Fibroblast of mammary gland (primary cell): ENCODE measurements around the gene SH3RF3.

Experiments used
- DNase-seq: peaks from one replicate; pipeline ENCODE4 v3.0.0-alpha.2; 2010; ENCODE audit warnings: low read depth
- H3K4me3 ChIP-seq: 2 replicates; pipeline ENCODE4 v1.5.1; 2011; ENCODE audit warnings: low read depth, mild to moderate bottlenecking, low read length, moderate library complexity; ENCODE audit not compliant: control insufficient read depth
- CTCF ChIP-seq: conservative IDR thresholded peaks from 2 replicates; pipeline ENCODE4 v1.5.1; 2011; ENCODE audit warnings: low read depth, low read length, inconsistent platforms; ENCODE audit not compliant: control insufficient read depth, insufficient read depth

The SH3RF3 gene

GRCh38 chr2:109197491-109198418 lies 68.8 kb downstream of the SH3RF3 start:
- no peak for TF ChIP-seq CTCF
- H3K4me3 ChIP-seq: no peak overlapping the region
- no peak for DNase-seq

GRCh38 chr2:109199790-109200189 lies 70.8 kb downstream of the SH3RF3 start:
- TF ChIP-seq CTCF: no peak
- no peak for DNase-seq
- no peak overlapping the region for H3K4me3 ChIP-seq

- TF ChIP-seq CTCF: no peak
- no peak overlapping the region for H3K4me3 ChIP-seq
- no peak for DNase-seq
Measured at GRCh38 chr2:109200616-109201464, 71.8 kb downstream of the SH3RF3 start.

- H3K4me3 ChIP-seq: no peak overlapping the region
- no peak for DNase-seq
- no peak for TF ChIP-seq CTCF
Measured at GRCh38 chr2:109201465-109202327, 72.7 kb downstream of the SH3RF3 start.

GRCh38 chr2:109202486-109202885 lies 73.5 kb downstream of the SH3RF3 start:
- TF ChIP-seq CTCF: no peak
- no peak for DNase-seq
- H3K4me3 ChIP-seq: no peak overlapping the region

GRCh38 chr2:109203246-109204011 lies 74.4 kb downstream of the SH3RF3 start:
- no peak for DNase-seq
- no peak overlapping the region for H3K4me3 ChIP-seq
- no peak for TF ChIP-seq CTCF
